AG04450 (cell line): ENCODE data around the gene TXNIP. TPM values are rescaled to one million over a fixed set of nuclear protein-coding genes. Genes with fewer than 3 reads are reported as not detected.

Experiments used
- CTCF ChIA-PET: fragments of 300-600, 350-600 bp; formaldehyde crosslinking; extraction: SDS; loops from one replicate; lab custom pipeline; 2022; ENCODE audit warnings: antibody characterized with exemption, inconsistent platforms; lab: Charles Lee
- POLR2A ChIA-PET: fragments of 350-600 bp; formaldehyde crosslinking; extraction: SDS; loops from one replicate; lab custom pipeline; 2021; ENCODE audit warnings: antibody characterized with exemption, inconsistent platforms; lab: Yijun Ruan, JAX
- DNase-seq: peaks from one replicate; pipeline ENCODE4 v3.0.0-alpha.2; 2011; ENCODE audit warnings: low read depth, low spot score
- H3K27ac ChIP-seq: one replicate; pipeline ENCODE4 v1.5.1; 2012; ENCODE audit warnings: low read depth, low read length, control low read depth
- H3K27me3 ChIP-seq: one replicate; pipeline ENCODE4 v1.6.0; 2012; ENCODE audit warnings: low read length; ENCODE audit not compliant: control insufficient read depth, insufficient read depth
- H3K4me3 ChIP-seq: 2 replicates; pipeline ENCODE4 v1.5.1; 2011; ENCODE audit warnings: mild to moderate bottlenecking, low read depth, low read length, control low read depth
- H3K9me3 ChIP-seq: 2 replicates; pipeline ENCODE4 v1.5.1; 2012; ENCODE audit warnings: low read length; ENCODE audit not compliant: control insufficient read depth, insufficient read depth
- polyA plus RNA-seq: library from polyadenylated mRNA; depleted of rRNA; stranded (reverse); fragments of >200 nt; gene quantifications from 2 replicates; pipeline ENCODE4 v1.2.3, GENCODE V29; 2011
- TF ChIP-seq, protein P1 (sequence below): IDR thresholded peaks from 2 replicates; pipeline ENCODE4 v1.5.1; 2011; ENCODE audit warnings: low read depth, low read length, control low read depth, inconsistent platforms

TXNIP gene
- polyA plus RNA-seq, 1 experiment = 229 TPM

- Histone ChIP-seq H3K9me3 (no peaks in the 10 kb centered on the region; the same call in 1 of the 2 replicates), H3K27ac (peak overlapping the region; percentile 25), H3K4me3 (peak overlapping the region; percentile 72), H3K27me3 (no peaks in the 10 kb centered on the region)
- CTCF ChIA-PET = interaction anchor here (2.0 kb wide), 1 partner anchor 16 kb away, joined by 7 read pairs; no protein-coding TSS in a partner anchor
- no peak for DNase-seq
- TF ChIP-seq, protein P1, sequence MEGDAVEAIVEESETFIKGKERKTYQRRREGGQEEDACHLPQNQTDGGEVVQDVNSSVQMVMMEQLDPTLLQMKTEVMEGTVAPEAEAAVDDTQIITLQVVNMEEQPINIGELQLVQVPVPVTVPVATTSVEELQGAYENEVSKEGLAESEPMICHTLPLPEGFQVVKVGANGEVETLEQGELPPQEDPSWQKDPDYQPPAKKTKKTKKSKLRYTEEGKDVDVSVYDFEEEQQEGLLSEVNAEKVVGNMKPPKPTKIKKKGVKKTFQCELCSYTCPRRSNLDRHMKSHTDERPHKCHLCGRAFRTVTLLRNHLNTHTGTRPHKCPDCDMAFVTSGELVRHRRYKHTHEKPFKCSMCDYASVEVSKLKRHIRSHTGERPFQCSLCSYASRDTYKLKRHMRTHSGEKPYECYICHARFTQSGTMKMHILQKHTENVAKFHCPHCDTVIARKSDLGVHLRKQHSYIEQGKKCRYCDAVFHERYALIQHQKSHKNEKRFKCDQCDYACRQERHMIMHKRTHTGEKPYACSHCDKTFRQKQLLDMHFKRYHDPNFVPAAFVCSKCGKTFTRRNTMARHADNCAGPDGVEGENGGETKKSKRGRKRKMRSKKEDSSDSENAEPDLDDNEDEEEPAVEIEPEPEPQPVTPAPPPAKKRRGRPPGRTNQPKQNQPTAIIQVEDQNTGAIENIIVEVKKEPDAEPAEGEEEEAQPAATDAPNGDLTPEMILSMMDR = no peak
- POLR2A ChIA-PET = no interaction called here
Observed at GRCh38 chr1:145961109-145961424, 35.3 kb downstream of the TXNIP start.

DNA sequence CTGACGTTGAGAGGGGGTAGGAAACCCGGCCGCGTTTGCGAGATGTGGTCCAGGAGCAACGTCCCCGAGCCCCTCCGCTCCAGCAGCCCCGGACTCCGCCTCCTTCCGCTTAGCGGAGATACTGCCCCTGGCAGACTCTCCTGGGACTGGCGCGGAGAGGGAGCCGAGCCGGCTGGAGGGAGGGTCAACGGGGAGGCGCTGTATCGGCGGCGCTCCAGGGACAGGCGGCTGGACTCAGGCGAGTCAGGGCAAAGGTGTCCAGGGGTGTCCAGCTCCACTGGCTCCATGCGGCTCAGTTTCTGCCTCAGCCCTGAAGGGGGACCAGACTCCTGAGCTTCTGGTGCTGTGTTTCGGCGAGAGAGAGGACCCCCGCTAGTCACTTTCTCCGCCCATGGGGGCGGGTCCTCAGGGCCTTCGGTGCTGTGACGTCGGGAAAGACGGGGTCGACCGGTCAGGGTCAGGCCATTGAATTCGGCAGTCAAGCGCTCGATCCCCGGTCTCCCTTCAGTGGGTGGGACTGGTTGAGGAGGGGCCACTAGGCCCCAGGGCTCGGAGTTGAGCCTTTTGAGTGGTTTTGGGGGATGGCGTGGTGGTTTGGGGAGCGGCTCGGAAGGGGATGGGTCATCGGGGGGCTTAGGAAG is 35.8 kb downstream of the TXNIP start:
- ChIA-PET POLR2A (no interaction called here), CTCF (no interaction called here)
- DNase-seq = no peak
- TF ChIP-seq, protein P1 = peak; percentile 26
- no peaks in the 10 kb centered on the region; the same call in 1 of the 2 replicates for H3K9me3 ChIP-seq
- H3K27ac ChIP-seq = peak overlapping the region; percentile 25
- H3K27me3 ChIP-seq = no peaks in the 10 kb centered on the region
- H3K4me3 ChIP-seq = peak overlapping the region; percentile 72

DNA sequence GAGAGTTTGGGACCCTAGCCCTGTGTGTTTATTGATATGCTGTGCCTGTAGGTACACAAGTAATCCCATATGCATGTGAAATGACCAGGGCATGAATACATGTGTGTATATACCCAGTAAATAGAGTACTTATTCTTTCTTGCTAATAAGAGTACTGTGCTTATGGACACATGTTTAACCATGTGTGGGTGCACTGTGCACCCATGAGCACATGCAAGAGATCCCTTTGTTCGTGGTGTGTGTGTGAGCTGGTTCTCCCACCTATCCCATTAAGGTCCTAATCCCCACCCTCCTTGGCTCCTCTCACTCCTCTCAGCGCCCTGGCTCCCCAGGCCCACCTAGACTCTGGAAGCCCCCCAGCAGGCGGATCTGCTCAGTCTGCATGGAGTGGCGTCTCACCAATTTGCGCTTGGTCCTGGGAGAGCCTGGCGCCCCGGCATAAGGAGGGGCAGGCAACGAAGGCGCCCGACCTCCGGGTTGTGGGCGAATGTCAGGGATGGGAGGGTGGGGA is 36.4 kb downstream of the TXNIP start:
- DNase-seq = no peak
- Histone ChIP-seq H3K27me3 (no peaks in the 10 kb centered on the region), H3K27ac (no peak overlapping the region), H3K9me3 (no peaks in the 10 kb centered on the region; the same call in 1 of the 2 replicates), H3K4me3 (peak overlapping the region; percentile 72)
- ChIA-PET POLR2A (no interaction called here), CTCF (interaction anchor here (0.5 kb wide), 1 partner anchor 78 kb away, joined by 3 read pairs; no protein-coding TSS in a partner anchor)
- TF ChIP-seq, protein P1 = no peak

GRCh38 chr1:145959333-145959732 is 37.0 kb downstream of the TXNIP start:
- DNase-seq = no peak
- no peak overlapping the region for H3K4me3 ChIP-seq
- no peaks in the 10 kb centered on the region for H3K27me3 ChIP-seq
- TF ChIP-seq, protein P1 = no peak
- POLR2A ChIA-PET = no interaction called here
- H3K9me3 ChIP-seq = no peaks in the 10 kb centered on the region; the same call in 1 of the 2 replicates
- CTCF ChIA-PET = interaction anchor here (0.5 to 0.9 kb wide), 2 partner anchors 55 to 79 kb away, joined by 3 to 6 read pairs; no protein-coding TSS in a partner anchor
- H3K27ac ChIP-seq = no peak overlapping the region

- CTCF ChIA-PET = interaction anchor here (0.9 to 1.8 kb wide), 3 partner anchors 19 to 56 kb away, joined by 6 to 9 read pairs (median 7); no protein-coding TSS in a partner anchor
- Histone ChIP-seq H3K27me3 (no peaks in the 10 kb centered on the region), H3K4me3 (no peak overlapping the region), H3K9me3 (no peaks in the 10 kb centered on the region; the same call in 1 of the 2 replicates), H3K27ac (no peak overlapping the region)
- TF ChIP-seq, protein P1 = no peak
- POLR2A ChIA-PET = interaction anchor here (0.9 kb wide), 1 partner anchor 114 kb away, joined by 3 read pairs; the partner anchor contains the start of gene NUDT17
- no peak for DNase-seq
Observed at GRCh38 chr1:145958734-145959133, 37.6 kb downstream of the TXNIP start.
